Measurements from ENCODE around the gene TECPR1.

DNA sequence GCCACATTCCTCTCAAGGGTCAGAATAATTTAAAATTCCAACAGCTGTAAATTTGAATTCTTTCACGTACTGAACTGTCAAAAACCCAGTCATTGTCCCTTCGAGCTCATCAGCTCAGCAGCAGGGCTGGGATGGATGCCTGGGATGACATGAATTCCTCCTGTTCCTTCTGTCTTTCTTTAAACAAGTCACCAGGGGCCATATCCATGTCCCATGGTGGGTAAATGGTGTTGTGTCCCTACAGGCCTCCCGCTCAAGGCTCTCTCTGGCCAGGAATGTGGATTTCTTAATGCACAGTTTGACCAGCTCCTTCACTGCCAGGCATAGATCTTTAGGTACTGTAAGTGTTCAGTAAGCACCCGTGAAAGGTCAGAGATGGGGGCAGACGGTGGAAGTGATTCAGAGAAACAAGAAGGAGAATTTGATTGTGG lies 13.8 kb upstream of the TECPR1 start:
- TF ChIP-seq, protein P1, sequence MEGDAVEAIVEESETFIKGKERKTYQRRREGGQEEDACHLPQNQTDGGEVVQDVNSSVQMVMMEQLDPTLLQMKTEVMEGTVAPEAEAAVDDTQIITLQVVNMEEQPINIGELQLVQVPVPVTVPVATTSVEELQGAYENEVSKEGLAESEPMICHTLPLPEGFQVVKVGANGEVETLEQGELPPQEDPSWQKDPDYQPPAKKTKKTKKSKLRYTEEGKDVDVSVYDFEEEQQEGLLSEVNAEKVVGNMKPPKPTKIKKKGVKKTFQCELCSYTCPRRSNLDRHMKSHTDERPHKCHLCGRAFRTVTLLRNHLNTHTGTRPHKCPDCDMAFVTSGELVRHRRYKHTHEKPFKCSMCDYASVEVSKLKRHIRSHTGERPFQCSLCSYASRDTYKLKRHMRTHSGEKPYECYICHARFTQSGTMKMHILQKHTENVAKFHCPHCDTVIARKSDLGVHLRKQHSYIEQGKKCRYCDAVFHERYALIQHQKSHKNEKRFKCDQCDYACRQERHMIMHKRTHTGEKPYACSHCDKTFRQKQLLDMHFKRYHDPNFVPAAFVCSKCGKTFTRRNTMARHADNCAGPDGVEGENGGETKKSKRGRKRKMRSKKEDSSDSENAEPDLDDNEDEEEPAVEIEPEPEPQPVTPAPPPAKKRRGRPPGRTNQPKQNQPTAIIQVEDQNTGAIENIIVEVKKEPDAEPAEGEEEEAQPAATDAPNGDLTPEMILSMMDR (conservative IDR thresholded peaks at IDR 0.05; ENCODE audit: low read depth, low read length) = no peak
- TF ChIP-seq EZH2 (IDR thresholded peaks at IDR 0.05; ENCODE audit: low read length, unreplicated experiment) (no peak), EZH2phosphoT487 (IDR thresholded peaks at IDR 0.05; ENCODE audit: borderline replicate concordance, low read length) (no peak)

All from PC-3 (cell line).